Vagina (tissue), 2 donors: ENCODE results near the gene TBC1D22A.

Experiments
- CTCF ChIP-seq, 3 experiments: fragments of 450-650 bp in 2 of 3; fragments of 200-600 bp in 1 of 3; sonication (generic) in 1 of 3; IDR thresholded peaks; one replicate each; pipeline ENCODE4 v1.5.1; 2017 to 2019; ENCODE audit warnings: antibody characterized with exemption in 3 of 3, mild to moderate bottlenecking in 2 of 3, moderate library complexity in 2 of 3
- POLR2A ChIP-seq, 2 donors: fragments of 450-650 bp; IDR thresholded peaks; one replicate each; pipeline ENCODE4 v1.6.1; 2017; ENCODE audit warnings: antibody characterized with exemption in 2 of 2, mild to moderate bottlenecking in 2 of 2, moderate library complexity in 2 of 2

- TF ChIP-seq POLR2A (IDR thresholded peaks at IDR 0.05) = no peak
- no peak for TF ChIP-seq CTCF (IDR thresholded peaks at IDR 0.05)
Measured at GRCh38 chr22:46862418-46863324, 100.2 kb downstream of the TBC1D22A start.
